Keratinocyte (primary cell): ENCODE results near the gene VEGFB.

Experiments
- EZH2 ChIP-seq: IDR thresholded peaks from one replicate; pipeline ENCODE4 v1.6.1; 2012; ENCODE audit warnings: inconsistent platforms, mild to moderate bottlenecking, low read length, moderate library complexity
- TF ChIP-seq, protein P1 (sequence below), 3 experiments: IDR thresholded peaks in 1 of 3; conservative IDR thresholded peaks in 1 of 3; optimal IDR thresholded peaks in 1 of 3; 2 replicates in 2 of 3; 3 replicates in 1 of 3; pipeline versions ENCODE3 to v1.5.1; 2011; ENCODE audit warnings: low read length in 3 of 3, mild to moderate bottlenecking in 3 of 3, moderate library complexity in 2 of 3, control low read depth in 1 of 3, inconsistent platforms in 1 of 3; ENCODE audit not compliant: insufficient read depth in 2 of 3; ENCODE audit errors: extremely low read depth in 1 of 3

DNA sequence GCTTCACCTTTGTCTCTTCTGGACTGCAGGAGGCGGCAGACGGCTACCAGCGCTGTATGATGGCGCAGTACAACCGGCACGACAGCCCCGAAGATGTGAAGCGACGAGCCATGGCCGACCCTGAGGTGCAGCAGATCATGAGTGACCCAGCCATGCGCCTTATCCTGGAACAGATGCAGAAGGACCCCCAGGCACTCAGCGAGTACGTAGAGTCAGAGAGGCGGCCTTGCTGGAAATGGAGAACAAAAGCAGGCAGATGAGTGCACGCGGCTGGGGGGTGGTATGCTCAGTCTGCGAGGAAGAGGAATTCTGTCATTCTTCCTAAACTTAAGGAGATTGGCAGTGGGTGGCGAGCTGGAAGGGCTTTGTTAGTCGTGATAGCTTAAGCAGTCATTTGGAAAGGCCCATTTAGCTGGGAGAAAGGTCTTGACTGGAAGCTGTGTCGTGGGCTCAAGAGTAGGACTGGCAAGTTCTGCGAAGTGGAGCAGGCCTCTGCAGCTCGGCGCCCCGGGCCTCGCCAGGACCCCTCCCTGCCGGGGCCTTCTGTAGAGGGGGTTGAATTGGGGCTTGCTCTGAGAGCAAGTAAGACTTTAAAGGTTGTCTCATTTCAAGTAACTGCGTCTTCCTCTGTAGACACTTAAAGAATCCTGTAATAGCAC lies 30.8 kb upstream of the VEGFB start:
- TF ChIP-seq, protein P1, sequence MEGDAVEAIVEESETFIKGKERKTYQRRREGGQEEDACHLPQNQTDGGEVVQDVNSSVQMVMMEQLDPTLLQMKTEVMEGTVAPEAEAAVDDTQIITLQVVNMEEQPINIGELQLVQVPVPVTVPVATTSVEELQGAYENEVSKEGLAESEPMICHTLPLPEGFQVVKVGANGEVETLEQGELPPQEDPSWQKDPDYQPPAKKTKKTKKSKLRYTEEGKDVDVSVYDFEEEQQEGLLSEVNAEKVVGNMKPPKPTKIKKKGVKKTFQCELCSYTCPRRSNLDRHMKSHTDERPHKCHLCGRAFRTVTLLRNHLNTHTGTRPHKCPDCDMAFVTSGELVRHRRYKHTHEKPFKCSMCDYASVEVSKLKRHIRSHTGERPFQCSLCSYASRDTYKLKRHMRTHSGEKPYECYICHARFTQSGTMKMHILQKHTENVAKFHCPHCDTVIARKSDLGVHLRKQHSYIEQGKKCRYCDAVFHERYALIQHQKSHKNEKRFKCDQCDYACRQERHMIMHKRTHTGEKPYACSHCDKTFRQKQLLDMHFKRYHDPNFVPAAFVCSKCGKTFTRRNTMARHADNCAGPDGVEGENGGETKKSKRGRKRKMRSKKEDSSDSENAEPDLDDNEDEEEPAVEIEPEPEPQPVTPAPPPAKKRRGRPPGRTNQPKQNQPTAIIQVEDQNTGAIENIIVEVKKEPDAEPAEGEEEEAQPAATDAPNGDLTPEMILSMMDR (optimal IDR thresholded peaks at IDR 0.05 in 1 of 3, IDR thresholded peaks at IDR 0.05 in 1 of 3, conservative IDR thresholded peaks at IDR 0.05 in 1 of 3; ENCODE audit: extremely low read depth in 1 of 3, insufficient read depth in 2 of 3, low read length in 3 of 3): no peak
- TF ChIP-seq EZH2: no peak
